Neuronal stem cell (in vitro differentiated cells): ENCODE data around the gene RARS1.

Experiments
- DNase-seq: peaks from one replicate; pipeline ENCODE4 v3.0.0-alpha.2; 2013; ENCODE audit warnings: low spot score
- H2AFZ ChIP-seq: one replicate; pipeline ENCODE4 v1.6.1; 2013; ENCODE audit warnings: mild to moderate bottlenecking, low read length, inconsistent platforms
- H2AK5ac ChIP-seq: 2 replicates; pipeline ENCODE4 v1.6.1; 2013; ENCODE audit warnings: low read depth, mild to moderate bottlenecking, inconsistent platforms, low read length, moderate library complexity, mixed read lengths
- H2BK120ac ChIP-seq: 2 replicates; pipeline ENCODE4 v1.6.1; 2013; ENCODE audit warnings: low read depth, mild to moderate bottlenecking, inconsistent platforms, low read length, moderate library complexity, mixed read lengths
- H2BK12ac ChIP-seq: one replicate; pipeline ENCODE4 v1.6.1; 2013; ENCODE audit warnings: low read length, inconsistent platforms
- H2BK15ac ChIP-seq: 2 replicates; pipeline ENCODE4 v1.6.1; 2013; ENCODE audit warnings: mild to moderate bottlenecking, low read length, inconsistent platforms, mixed read lengths
- H2BK5ac ChIP-seq: one replicate; pipeline ENCODE4 v1.6.1; 2013; ENCODE audit warnings: inconsistent platforms, mild to moderate bottlenecking, low read length, moderate library complexity
- H3K14ac ChIP-seq: one replicate; pipeline ENCODE4 v1.6.1; 2013; ENCODE audit warnings: low read length, inconsistent platforms
- H3K18ac ChIP-seq: 2 replicates; pipeline ENCODE4 v1.6.1; 2013; ENCODE audit warnings: low read length, inconsistent platforms
- H3K23ac ChIP-seq: 2 replicates; pipeline ENCODE4 v1.6.1; 2013; ENCODE audit warnings: low read depth, mild to moderate bottlenecking, mixed read lengths, low read length, inconsistent platforms; ENCODE audit not compliant: poor library complexity
- H3K27ac ChIP-seq: replicated peaks from 3 replicates; pipeline ENCODE4 v1.5.1; 2013; ENCODE audit warnings: low read length, inconsistent platforms
- H3K27me3 ChIP-seq, 3 experiments: 2 replicates each; pipeline ENCODE4 v1.6.1; 2013; ENCODE audit warnings: low read length in 3 of 3, mild to moderate bottlenecking in 2 of 3, inconsistent platforms in 1 of 3, low read depth in 1 of 3, mixed read lengths in 1 of 3, moderate library complexity in 1 of 3; ENCODE audit not compliant: control insufficient read depth in 3 of 3, insufficient read depth in 3 of 3
- H3K36me3 ChIP-seq, 2 donors: replicated peaks in 1 of 2; 2 replicates each; pipeline ENCODE4 v1.6.1; 2013; ENCODE audit warnings: low read length in 2 of 2; ENCODE audit not compliant: control insufficient read depth in 2 of 2, insufficient read depth in 2 of 2
- H3K4ac ChIP-seq: 2 replicates; pipeline ENCODE4 v1.6.1; 2013; ENCODE audit warnings: inconsistent platforms, mild to moderate bottlenecking, low read length, moderate library complexity
- H3K4me1 ChIP-seq, 2 donors: 1 replicate in 1 of 2; 2 replicates in 1 of 2; pipeline ENCODE4 v1.6.1; 2013; ENCODE audit warnings: low read length in 2 of 2, low read depth in 1 of 2; ENCODE audit not compliant: control insufficient read depth in 2 of 2, insufficient read depth in 1 of 2
- H3K4me2 ChIP-seq: one replicate; pipeline ENCODE4 v1.6.1; 2013; ENCODE audit warnings: mild to moderate bottlenecking, low read length, inconsistent platforms; ENCODE audit not compliant: insufficient read depth, poor library complexity, severe bottlenecking
- H3K4me3 ChIP-seq, 2 donors: 2 replicates each; pipeline ENCODE4 v1.5.1; 2013; ENCODE audit warnings: low read length in 2 of 2, mild to moderate bottlenecking in 2 of 2, inconsistent platforms in 1 of 2, moderate library complexity in 1 of 2
- H3K79me1 ChIP-seq: one replicate; pipeline ENCODE4 v1.6.1; 2013; ENCODE audit warnings: low read depth, mild to moderate bottlenecking, inconsistent platforms, low read length, moderate library complexity
- H3K9ac ChIP-seq: one replicate; pipeline ENCODE4 v1.6.1; 2013; ENCODE audit warnings: mild to moderate bottlenecking, low read depth, low read length, inconsistent platforms; ENCODE audit not compliant: poor library complexity
- H3K9me3 ChIP-seq, 2 donors: replicated peaks in 1 of 2; 2 replicates each; pipeline versions ENCODE3 to v1.6.1; 2013; ENCODE audit warnings: low read length in 2 of 2, mild to moderate bottlenecking in 2 of 2, inconsistent platforms in 1 of 2, low read depth in 1 of 2, mixed read lengths in 1 of 2, moderate library complexity in 1 of 2; ENCODE audit not compliant: control insufficient read depth in 2 of 2, insufficient read depth in 1 of 2
- H4K8ac ChIP-seq: one replicate; pipeline ENCODE4 v1.6.1; 2013; ENCODE audit warnings: low read depth, mild to moderate bottlenecking, inconsistent platforms, low read length, moderate library complexity
- H4K91ac ChIP-seq: one replicate; pipeline ENCODE4 v1.6.1; 2013; ENCODE audit warnings: low read length, low read depth, mild to moderate bottlenecking, inconsistent platforms; ENCODE audit not compliant: poor library complexity
- WGBS, 2 donors: extraction: QIAGEN DNeasy Blood & Tissue Kit; methylation state at CpG; one replicate each; pipeline ENCODE4 v1.1.7; 2013; ENCODE audit warnings: missing lambda C conversion rate in 2 of 2, mixed read lengths in 1 of 2; ENCODE audit not compliant: insufficient read length in 2 of 2, insufficient replicate concordance in 1 of 2; ENCODE audit errors: extremely low coverage in 2 of 2; 5-methylcytosine and 5-hydroxymethylcytosine counted together

The RARS1 gene

DNA sequence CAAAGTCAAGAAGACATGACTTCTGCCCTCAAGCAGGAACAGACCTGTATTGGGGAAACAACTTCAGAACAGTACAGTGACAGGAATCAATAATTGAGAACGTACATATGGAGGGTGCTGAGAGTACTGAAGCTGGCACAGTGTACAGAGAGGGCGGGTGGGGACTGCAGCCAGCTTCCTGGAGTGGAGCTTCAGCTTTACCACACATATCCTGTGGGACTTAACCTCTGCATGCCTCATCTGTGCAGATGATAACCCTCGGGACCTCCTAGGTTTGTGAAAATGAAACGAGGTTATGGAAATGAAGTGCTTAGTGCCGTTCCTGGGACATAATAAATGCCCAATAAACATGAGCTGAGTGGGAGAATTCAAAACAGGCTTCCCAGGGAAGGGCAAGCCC, 22.1 kb upstream of the RARS1 start:
- no peak overlapping the region for H3K4me3 ChIP-seq
- no peak overlapping the region for H4K91ac ChIP-seq
- peaks cover 6 to 54% of the 10 kb centered on the region in 2 donors for H3K36me3 ChIP-seq
- no peak overlapping the region for H2BK15ac ChIP-seq
- H3K9ac ChIP-seq: no peak overlapping the region
- H3K4ac ChIP-seq: no peak overlapping the region
- no peak for DNase-seq
- no peaks in the 10 kb centered on the region for H3K27me3 ChIP-seq
- H2BK5ac ChIP-seq: no peak overlapping the region
- H2AK5ac ChIP-seq: no peak overlapping the region
- H3K23ac ChIP-seq: no peak overlapping the region
- H2BK120ac ChIP-seq: no peak overlapping the region
- H3K79me1 ChIP-seq: no peaks in the 10 kb centered on the region
- H3K27ac ChIP-seq: no peak overlapping the region
- no peaks in the 10 kb centered on the region for H3K9me3 ChIP-seq
- peaks cover 0 to 12% of the 10 kb centered on the region in 2 donors for H3K4me1 ChIP-seq
- H3K4me2 ChIP-seq: no peak overlapping the region
- H3K14ac ChIP-seq: no peak overlapping the region
- no peak overlapping the region for H2AFZ ChIP-seq
- H3K18ac ChIP-seq: no peak overlapping the region
- H4K8ac ChIP-seq: no peak overlapping the region
- no CpG with 5 or more reads among the region's 5 CpGs for WGBS, 2 donors
- no peak overlapping the region for H2BK12ac ChIP-seq

DNA sequence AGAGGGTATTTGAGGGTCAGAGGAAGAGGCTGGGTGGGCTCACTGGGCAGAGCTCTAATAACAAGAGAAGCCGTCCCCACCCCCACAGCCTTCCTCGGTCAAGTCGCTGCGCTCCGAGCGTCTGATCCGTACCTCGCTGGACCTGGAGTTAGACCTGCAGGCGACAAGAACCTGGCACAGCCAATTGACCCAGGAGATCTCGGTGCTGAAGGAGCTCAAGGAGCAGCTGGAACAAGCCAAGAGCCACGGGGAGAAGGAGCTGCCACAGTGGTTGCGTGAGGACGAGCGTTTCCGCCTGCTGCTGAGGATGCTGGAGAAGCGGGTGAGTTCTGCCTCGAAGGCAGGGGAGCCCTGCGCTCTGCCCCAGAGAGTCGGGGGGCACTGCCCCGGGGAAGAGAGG, 21.6 kb upstream of the RARS1 start:
- H2BK15ac ChIP-seq: no peak overlapping the region
- H3K23ac ChIP-seq: no peak overlapping the region
- no peak overlapping the region for H2AFZ ChIP-seq
- no peak overlapping the region for H3K18ac ChIP-seq
- H3K4ac ChIP-seq: no peak overlapping the region
- H2BK120ac ChIP-seq: no peak overlapping the region
- no peak overlapping the region for H4K8ac ChIP-seq
- H3K4me1 ChIP-seq: peaks cover 0 to 12% of the 10 kb centered on the region in 2 donors
- no peak overlapping the region for H3K9ac ChIP-seq
- H2BK12ac ChIP-seq: no peak overlapping the region
- H3K79me1 ChIP-seq: no peaks in the 10 kb centered on the region
- H3K27me3 ChIP-seq: no peaks in the 10 kb centered on the region
- no peaks in the 10 kb centered on the region for H3K9me3 ChIP-seq
- no peak overlapping the region for H2AK5ac ChIP-seq
- peaks cover 5 to 51% of the 10 kb centered on the region in 2 donors for H3K36me3 ChIP-seq
- H3K4me2 ChIP-seq: no peak overlapping the region
- H4K91ac ChIP-seq: no peak overlapping the region
- no peak overlapping the region for H3K27ac ChIP-seq
- DNase-seq: no peak
- H2BK5ac ChIP-seq: no peak overlapping the region
- no peak overlapping the region for H3K4me3 ChIP-seq
- H3K14ac ChIP-seq: no peak overlapping the region
- no CpG with 5 or more reads among the region's 20 CpGs for WGBS, 2 donors

DNA sequence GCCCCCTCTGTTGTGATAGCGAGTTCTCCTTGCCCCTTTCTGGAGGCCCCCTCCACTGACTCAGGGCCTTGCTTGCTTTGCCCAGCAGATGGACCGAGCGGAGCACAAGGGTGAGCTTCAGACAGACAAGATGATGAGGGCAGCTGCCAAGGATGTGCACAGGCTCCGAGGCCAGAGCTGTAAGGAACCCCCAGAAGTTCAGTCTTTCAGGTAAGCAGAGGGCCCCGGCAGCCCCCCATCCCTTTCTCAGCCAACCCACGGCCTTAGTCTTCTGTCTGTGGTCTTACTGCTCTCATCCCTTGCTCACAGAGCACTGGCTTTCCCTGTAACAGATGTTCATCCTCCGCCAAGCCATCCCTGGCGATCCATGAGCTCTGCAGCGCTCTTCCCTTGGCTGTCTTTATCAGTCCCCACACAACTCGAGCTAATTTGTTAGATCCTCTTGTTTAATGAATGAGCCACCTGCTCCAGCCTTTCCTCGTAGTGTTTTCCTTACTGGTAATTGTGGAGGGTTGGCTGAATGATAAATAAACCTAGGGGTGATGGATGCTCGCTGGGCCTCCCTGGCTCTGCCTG, 18.4 kb upstream of the RARS1 start:
- Histone ChIP-seq H2BK12ac (no peak overlapping the region), H3K27ac (no peak overlapping the region), H4K91ac (no peak overlapping the region), H3K4me1 (peaks cover 0 to 7% of the 10 kb centered on the region in 2 donors), H2BK120ac (no peak overlapping the region), H4K8ac (no peak overlapping the region), H3K4ac (no peak overlapping the region), H3K4me2 (no peak overlapping the region), H3K18ac (no peak overlapping the region), H3K9ac (no peak overlapping the region), H3K4me3 (peak overlapping the region in 1 of 2 donors; percentile 39), H2AK5ac (no peak overlapping the region), H2BK15ac (no peak overlapping the region), H3K9me3 (no peaks in the 10 kb centered on the region), H3K23ac (no peak overlapping the region), H2BK5ac (no peak overlapping the region), H3K79me1 (no peaks in the 10 kb centered on the region), H3K36me3 (peaks cover 8 to 36% of the 10 kb centered on the region in 2 donors), H3K14ac (no peak overlapping the region), H2AFZ (no peak overlapping the region), H3K27me3 (no peaks in the 10 kb centered on the region)
- WGBS, 2 donors: no CpG with 5 or more reads among the region's 12 CpGs
- no peak for DNase-seq

- no peak overlapping the region for H3K27ac ChIP-seq
- H2AFZ ChIP-seq: no peak overlapping the region
- WGBS, 2 donors: no CpG with 5 or more reads among the region's 8 CpGs
- H3K36me3 ChIP-seq: peaks cover 8 to 37% of the 10 kb centered on the region in 2 donors
- no peak overlapping the region for H3K23ac ChIP-seq
- no peak overlapping the region for H4K8ac ChIP-seq
- no peak overlapping the region for H3K4me3 ChIP-seq
- H3K9me3 ChIP-seq: no peaks in the 10 kb centered on the region
- H3K9ac ChIP-seq: no peak overlapping the region
- H3K27me3 ChIP-seq: no peaks in the 10 kb centered on the region
- H2BK12ac ChIP-seq: no peak overlapping the region
- H4K91ac ChIP-seq: no peak overlapping the region
- no peak overlapping the region for H2BK15ac ChIP-seq
- no peak overlapping the region for H2BK120ac ChIP-seq
- H3K14ac ChIP-seq: no peak overlapping the region
- H3K4me2 ChIP-seq: no peak overlapping the region
- H3K4ac ChIP-seq: no peak overlapping the region
- H3K4me1 ChIP-seq: peaks cover 0 to 9% of the 10 kb centered on the region in 2 donors
- DNase-seq: no peak
- no peaks in the 10 kb centered on the region for H3K79me1 ChIP-seq
- no peak overlapping the region for H2AK5ac ChIP-seq
- H2BK5ac ChIP-seq: no peak overlapping the region
- no peak overlapping the region for H3K18ac ChIP-seq
Measured at GRCh38 chr5:168468836-168469235, 17.4 kb upstream of the RARS1 start.
